GM21717 (cell line): ENCODE data around the gene RANBP1.

ENCODE experiments used
- ATAC-seq: cut with Tn5 transposase; IDR thresholded peaks from one replicate; pipeline ENCODE4 v1.9.1; 2021; ENCODE audit warnings: mild to moderate bottlenecking, moderate library complexity; ENCODE audit not compliant: unreplicated experiment

RANBP1 gene

DNA sequence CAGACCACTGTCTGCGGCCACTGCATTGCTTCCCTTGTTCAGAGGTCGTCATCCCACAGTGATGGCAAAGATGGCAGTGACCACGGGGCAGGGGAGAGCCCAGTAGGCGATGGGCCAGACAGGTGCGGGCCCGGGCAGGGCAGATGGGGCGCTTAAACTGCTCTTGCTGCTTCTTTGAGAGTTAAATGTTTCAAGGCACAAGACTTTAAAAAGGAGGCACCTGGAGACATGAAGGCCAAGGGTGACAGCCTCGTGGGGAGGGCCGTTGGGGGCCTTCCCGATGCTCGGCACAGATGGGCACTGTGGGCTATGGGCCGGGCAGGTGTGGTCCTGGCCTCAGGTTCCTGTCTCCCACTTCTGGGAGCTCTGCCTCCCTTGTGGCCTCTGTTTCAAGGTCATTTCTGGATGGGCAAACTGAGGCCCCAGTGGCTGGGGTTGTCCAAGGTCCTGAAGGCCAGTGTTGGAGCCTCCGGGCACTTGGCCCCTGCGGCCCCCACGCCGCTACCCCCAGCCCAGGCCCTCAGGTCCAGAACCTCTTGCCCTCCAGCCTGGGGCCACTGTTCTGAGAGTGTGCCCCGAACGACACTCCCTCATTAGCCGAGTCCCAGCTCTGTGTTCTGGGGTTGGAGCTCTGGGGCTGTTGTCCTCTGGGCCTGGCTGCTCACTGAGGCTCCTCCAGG lies 51.9 kb downstream of the RANBP1 start:
- ATAC-seq = no peak

- ATAC-seq = no peak
These were observed 53.4 kb downstream of the RANBP1 start for GRCh38 chr22:20169253-20169822.

GRCh38 chr22:20170170-20170569 lies 54.3 kb downstream of the RANBP1 start:
- ATAC-seq = no peak

DNA sequence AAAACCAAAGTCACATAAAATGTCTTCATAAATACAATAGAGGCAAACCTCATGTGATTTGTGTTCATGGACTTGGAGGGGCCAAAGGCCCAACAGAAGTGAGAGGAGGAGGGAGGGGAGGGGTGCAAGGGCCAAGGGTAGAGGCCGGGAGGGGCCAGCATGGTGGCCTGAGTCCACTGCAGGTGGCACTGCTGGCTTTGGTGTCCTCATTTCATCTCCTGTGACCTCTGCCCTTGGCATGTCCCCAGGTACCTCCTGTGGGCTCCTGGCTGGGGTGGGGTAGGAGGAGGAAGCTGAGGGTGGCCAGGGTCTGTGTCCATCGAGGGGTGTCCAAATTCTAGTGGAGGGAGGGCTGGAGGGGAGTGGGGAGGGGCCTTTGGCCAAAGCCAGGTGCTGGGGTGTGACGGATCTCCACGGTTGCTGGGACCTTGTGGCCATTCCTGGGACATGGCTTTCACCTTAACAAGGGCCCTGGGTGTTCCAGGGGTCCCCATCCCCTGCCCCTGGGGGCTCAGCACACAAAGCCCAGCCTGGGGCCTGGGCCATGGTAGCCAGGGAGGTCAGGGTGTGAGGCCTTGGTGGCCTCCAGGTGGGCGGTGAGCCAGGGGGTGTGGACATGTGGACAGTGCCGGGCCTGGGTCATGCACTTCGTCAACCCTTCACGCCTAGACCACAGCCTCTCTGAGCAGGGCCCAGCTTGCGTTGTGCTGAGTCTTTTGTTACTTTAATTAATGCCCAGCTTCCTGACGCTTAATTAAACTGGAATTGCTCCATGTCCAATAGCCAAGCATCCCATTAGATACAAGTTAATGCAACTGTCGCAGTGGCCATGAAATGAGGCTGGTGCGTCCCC lies 55.6 kb downstream of the RANBP1 start:
- no peak for ATAC-seq

GRCh38 chr22:20172141-20172613 lies 56.3 kb downstream of the RANBP1 start:
- no peak for ATAC-seq

GRCh38 chr22:20173246-20173645 lies 57.3 kb downstream of the RANBP1 start:
- no peak for ATAC-seq

DNA sequence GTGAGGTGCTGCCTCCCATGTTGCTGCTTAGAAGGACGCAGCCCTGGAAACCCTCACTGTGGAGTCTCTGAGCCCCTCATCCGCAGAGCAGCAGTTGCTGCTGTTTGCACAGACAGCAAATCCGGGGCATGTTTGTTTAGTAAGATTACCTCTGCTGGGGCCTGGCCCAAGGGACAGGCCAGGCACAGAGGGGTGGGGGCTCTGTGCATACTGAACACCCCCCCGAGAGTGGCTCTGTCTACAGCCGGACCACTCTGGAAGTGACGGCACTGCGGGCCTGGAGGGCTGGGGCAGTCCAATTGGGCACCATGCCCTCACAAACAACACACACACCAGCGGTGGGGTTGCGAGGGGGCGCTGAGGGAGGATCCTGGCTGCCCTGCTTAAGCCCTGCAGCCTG lies 57.9 kb downstream of the RANBP1 start:
- ATAC-seq = no peak

- no peak for ATAC-seq
These were observed 59.1 kb downstream of the RANBP1 start for GRCh38 chr22:20174785-20175596.

- ATAC-seq = no peak
These were observed 59.6 kb downstream of the RANBP1 start for GRCh38 chr22:20175597-20175900.

GRCh38 chr22:20176421-20177085 lies 60.6 kb downstream of the RANBP1 start:
- no peak for ATAC-seq
